ENCODE results near the gene C20orf204.

The C20orf204 gene

GRCh38 chr20:64040231-64041039 lies 4.5 kb downstream of the C20orf204 start:
- H3K27ac ChIP-seq = peak overlapping the region in 1 of 2 donors; percentile 56

GRCh38 chr20:64041040-64041780 lies 5.2 kb downstream of the C20orf204 start:
- TF ChIP-seq CTCF (IDR thresholded peaks at IDR 0.05) = no peak
- no peak for DNase-seq (ENCODE audit: low spot score)
- H3K4me3 ChIP-seq = peak overlapping the region; percentile 68
- peak overlapping the region in 1 of 2 donors; percentile 56 for H3K27ac ChIP-seq

More at GRCh38 chr20:64040231-64041039, 4.5 kb downstream of the C20orf204 start:
- no peak for DNase-seq (ENCODE audit: low spot score)
- no peak overlapping the region for H3K4me3 ChIP-seq
- no peak for TF ChIP-seq CTCF (IDR thresholded peaks at IDR 0.05)

GRCh38 chr20:64041781-64042053 lies 5.7 kb downstream of the C20orf204 start:
- TF ChIP-seq CTCF (IDR thresholded peaks at IDR 0.05) = no peak
- peak overlapping the region in 1 of 2 donors; percentile 56 for H3K27ac ChIP-seq
- peak overlapping the region; percentile 68 for H3K4me3 ChIP-seq
- DNase-seq (ENCODE audit: low spot score) = no peak

GRCh38 chr20:64042054-64042781 lies 6.2 kb downstream of the C20orf204 start:
- H3K4me3 ChIP-seq = peak overlapping the region; percentile 68
- DNase-seq (ENCODE audit: low spot score) = no peak
- no peak for TF ChIP-seq CTCF (IDR thresholded peaks at IDR 0.05)
- H3K27ac ChIP-seq = peak overlapping the region in 1 of 2 donors; percentile 56

GRCh38 chr20:64043768-64044167 lies 7.8 kb downstream of the C20orf204 start:
- Histone ChIP-seq H3K4me3 (no peak overlapping the region), H3K27ac (no peak overlapping the region)
- no peak for TF ChIP-seq CTCF (IDR thresholded peaks at IDR 0.05)
- DNase-seq (ENCODE audit: low spot score) = no peak

- no peak for TF ChIP-seq CTCF (IDR thresholded peaks at IDR 0.05)
- no peak for DNase-seq (ENCODE audit: low spot score)
- Histone ChIP-seq H3K27ac (peak overlapping the region in 1 of 2 donors; percentile 64), H3K4me3 (peak overlapping the region; percentile 69)
Observed at GRCh38 chr20:64044484-64045247, 8.7 kb downstream of the C20orf204 start.

Measured in coronary artery (tissue), 2 donors.